Spleen (tissue), 7 donors: ENCODE data around the gene BPIFB1.

Source experiments
- CTCF ChIP-seq, 11 experiments: fragments of 200-600 bp in 7 of 11; fragments of 450-650 bp in 4 of 11; sonication (generic) in 4 of 11; IDR thresholded peaks in 8 of 11; conservative IDR thresholded peaks in 3 of 11; 1 replicate in 7 of 11; 2 replicates in 4 of 11; pipeline versions ENCODE4 v1.4.0 to v1.8.0; 2016 to 2021; ENCODE audit warnings: antibody characterized with exemption in 11 of 11, inconsistent platforms in 4 of 11, mild to moderate bottlenecking in 1 of 11
- POLR2A ChIP-seq, 3 donors: fragments of 450-650 bp; IDR thresholded peaks; one replicate each; pipeline ENCODE4 v1.5.1; 2017; ENCODE audit warnings: antibody characterized with exemption in 3 of 3, mild to moderate bottlenecking in 1 of 3
- POLR2AphosphoS5 ChIP-seq, 3 donors: sonication (generic); formaldehyde crosslinking; IDR thresholded peaks; one replicate each; pipeline ENCODE4 v1.5.1; 2017; ENCODE audit warnings: antibody characterized with exemption in 3 of 3
- donor health status: DM: no; HTN: no; CAD: no; lungs with moderate emphysema.
- donor health status: DM: no; HTN: no; CAD: no.
- donor health status: DM: no; HTN: no; CAD: no.

- peak; percentile 52 to 90 (median 83) for TF ChIP-seq CTCF (IDR thresholded peaks at IDR 0.05 in 8 of 11, conservative IDR thresholded peaks at IDR 0.05 in 3 of 11)
- no peak for TF ChIP-seq POLR2AphosphoS5 (IDR thresholded peaks at IDR 0.05)
- TF ChIP-seq POLR2A (IDR thresholded peaks at IDR 0.05), result no peak
These were observed 16.1 kb downstream of the BPIFB1 start for GRCh38 chr20:33299111-33299603.
